GM23338 (cell line): ENCODE data around the gene JAK3. TPM values are rescaled to one million over a fixed set of nuclear protein-coding genes. Genes with fewer than 3 reads are reported as not detected.

Experiments used
- ATAC-seq: fragments of 200-7000 bp; cut with Tn5 transposase; 3 replicates; pipeline ENCODE4 v1.9.1; 2020
- DNase-seq: peaks from one replicate; pipeline ENCODE4 v3.0.0-alpha.2; 2015; ENCODE audit warnings: low spot score
- H2AFZ ChIP-seq: fragments of 200-600 bp; sonication (generic); 2 replicates; pipeline ENCODE4 v1.8.0; 2016; ENCODE audit warnings: antibody characterized with exemption, mild to moderate bottlenecking, moderate library complexity
- H3F3A ChIP-seq: fragments of 200-600 bp; sonication (generic); replicated peaks from 2 replicates; pipeline ENCODE4 v1.8.0; 2017; ENCODE audit warnings: antibody characterized with exemption, mixed run types, low read depth
- H3K27ac ChIP-seq: fragments of 200-600 bp; sonication (generic); 2 replicates; pipeline ENCODE4 v1.6.1; 2016; ENCODE audit warnings: low read depth
- H3K27me3 ChIP-seq: fragments of 200-600 bp; sonication (generic); 2 replicates; pipeline ENCODE4 v1.8.0; 2016; ENCODE audit warnings: mild to moderate bottlenecking, mixed run types, moderate library complexity; ENCODE audit not compliant: insufficient read depth
- H3K36me3 ChIP-seq: fragments of 200-600 bp; sonication (generic); 2 replicates; pipeline ENCODE4 v1.8.0; 2016; ENCODE audit warnings: mild to moderate bottlenecking; ENCODE audit not compliant: insufficient read depth
- H3K4me1 ChIP-seq: fragments of 200-600 bp; sonication (generic); 2 replicates; pipeline ENCODE4 v1.8.0; 2016; ENCODE audit warnings: mild to moderate bottlenecking, moderate library complexity; ENCODE audit not compliant: insufficient read depth
- H3K4me2 ChIP-seq: fragments of 200-600 bp; sonication (generic); 2 replicates; pipeline ENCODE4 v1.7.1; 2017; ENCODE audit warnings: mixed run types
- H3K4me3 ChIP-seq: fragments of 200-600 bp; sonication (generic); 2 replicates; pipeline ENCODE4 v1.6.1; 2016; ENCODE audit warnings: mixed run types
- H3K79me2 ChIP-seq: fragments of 200-600 bp; sonication (generic); replicated peaks from 2 replicates; pipeline ENCODE4 v1.8.0; 2017; ENCODE audit warnings: mild to moderate bottlenecking; ENCODE audit not compliant: insufficient read depth
- H3K9me2 ChIP-seq: fragments of 200-600 bp; sonication (generic); 2 replicates; pipeline ENCODE4 v1.8.0; 2017; ENCODE audit not compliant: insufficient read depth
- H4K20me1 ChIP-seq: fragments of 200-600 bp; sonication (generic); replicated peaks from 2 replicates; pipeline ENCODE4 v1.8.0; 2017; ENCODE audit warnings: mild to moderate bottlenecking; ENCODE audit not compliant: insufficient read depth
- H3K27ac Mint-ChIP-seq: 2 replicates; pipeline ENCODE4 v1.8.0; 2020; ENCODE audit warnings: inconsistent platforms, mild to moderate bottlenecking, moderate library complexity, mixed read lengths
- H3K27me3 Mint-ChIP-seq: 3 replicates; pipeline ENCODE4 v1.8.0; 2022; ENCODE audit warnings: low read depth, mild to moderate bottlenecking, moderate library complexity, mixed read lengths, inconsistent platforms; ENCODE audit not compliant: insufficient read depth, poor library complexity
- H3K36me3 Mint-ChIP-seq: 3 replicates; pipeline ENCODE4 v1.8.0; 2021; ENCODE audit warnings: low read depth, mild to moderate bottlenecking, inconsistent platforms, moderate library complexity, mixed read lengths
- H3K4me1 Mint-ChIP-seq: 3 replicates; pipeline ENCODE4 v1.8.0; 2020; ENCODE audit warnings: mild to moderate bottlenecking, inconsistent platforms, mixed read lengths
- H3K4me3 Mint-ChIP-seq: 3 replicates; pipeline ENCODE4 v1.8.0; 2021; ENCODE audit warnings: moderate library complexity, mild to moderate bottlenecking, inconsistent platforms, mixed read lengths
- H3K9me3 Mint-ChIP-seq: 3 replicates; pipeline ENCODE4 v1.8.0; 2020; ENCODE audit warnings: moderate library complexity, mild to moderate bottlenecking, inconsistent platforms, mixed read lengths
- CTCF ChIP-seq, 2 experiments: fragments of 200-600 bp in 1 of 2; sonication (generic) in 1 of 2; conservative IDR thresholded peaks; 2 replicates each; pipeline versions ENCODE4 v1.5.1 to v1.6.1; 2016 to 2017; ENCODE audit warnings: antibody characterized with exemption in 2 of 2, low read depth in 2 of 2, mild to moderate bottlenecking in 2 of 2, moderate library complexity in 1 of 2
- ETS1 ChIP-seq: IDR thresholded peaks from 2 replicates; pipeline ENCODE4 v1.6.1; 2016; ENCODE audit warnings: antibody characterized with exemption
- JUNB ChIP-seq: IDR thresholded peaks from one replicate; pipeline ENCODE4 v1.6.1; 2016; ENCODE audit warnings: antibody characterized with exemption; ENCODE audit not compliant: unreplicated experiment
- POLR2AphosphoS5 ChIP-seq: IDR thresholded peaks from 2 replicates; pipeline ENCODE4 v1.6.1; 2016; ENCODE audit warnings: antibody characterized with exemption, low read depth
- ZNF114 ChIP-seq: fragments of 250-450 bp; sonication (Bioruptor Pico); IDR thresholded peaks from 2 replicates; pipeline ENCODE4 v1.5.0; 2020; ENCODE audit warnings: mild to moderate bottlenecking, moderate library complexity
- ZNF331 ChIP-seq: fragments of 250-450 bp; sonication (Bioruptor Pico); IDR thresholded peaks from 2 replicates; pipeline ENCODE4 v1.5.0; 2020; ENCODE audit warnings: low read depth, mild to moderate bottlenecking, moderate library complexity
- polyA plus RNA-seq: library from polyadenylated mRNA; unstranded; fragments of >200 nt; fragmentation: Nextera tagmentation; extraction: Ambion mirVana; gene quantifications from 2 replicates; pipeline ENCODE4 v1.2.1, GENCODE V29; 2016
- total RNA-seq: library from RNA; depleted of rRNA; stranded (reverse); fragments of >200 nt; shearing (Covaris generic); gene quantifications from 2 replicates; pipeline ENCODE4 v1.2.3, GENCODE V29; 2014
- TF ChIP-seq, protein P1 (sequence below): IDR thresholded peaks from one replicate; pipeline ENCODE4 v1.6.1; 2018; ENCODE audit warnings: antibody characterized with exemption; ENCODE audit not compliant: unreplicated experiment

Gene JAK3
- total and polyA plus RNA-seq, 2 experiments from 2014 or later: 2.9 to 5.4 TPM

DNA sequence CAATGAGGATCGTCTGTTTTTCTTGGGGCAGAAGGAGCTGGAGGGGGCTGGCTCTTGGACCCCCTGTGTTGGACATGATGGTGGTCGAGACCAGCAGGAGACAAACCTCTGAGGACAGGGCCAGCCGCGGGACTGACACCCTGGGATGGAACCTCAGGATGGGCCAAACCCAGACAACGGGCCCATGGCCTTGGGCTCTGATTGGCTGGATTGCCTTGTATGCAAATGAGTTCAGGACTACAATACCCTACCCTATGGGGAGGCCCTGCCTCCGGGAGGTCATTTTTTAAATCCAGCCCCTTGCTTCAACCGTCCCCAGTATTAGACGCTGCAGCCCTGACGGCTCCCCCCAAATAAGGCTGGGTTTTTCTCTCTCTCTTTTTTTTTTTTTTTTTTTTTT is 46.0 kb upstream of the JAK3 start (continued):
- no peak for TF ChIP-seq ETS1
- TF ChIP-seq ZNF331 (CRISPR knock-in tag): no peak
- TF ChIP-seq CTCF (conservative IDR thresholded peaks at IDR 0.05; ENCODE audit: low read depth in 2 of 2): no peak
- no peak for TF ChIP-seq JUNB
- TF ChIP-seq ZNF114 (CRISPR knock-in tag): no peak

DNA sequence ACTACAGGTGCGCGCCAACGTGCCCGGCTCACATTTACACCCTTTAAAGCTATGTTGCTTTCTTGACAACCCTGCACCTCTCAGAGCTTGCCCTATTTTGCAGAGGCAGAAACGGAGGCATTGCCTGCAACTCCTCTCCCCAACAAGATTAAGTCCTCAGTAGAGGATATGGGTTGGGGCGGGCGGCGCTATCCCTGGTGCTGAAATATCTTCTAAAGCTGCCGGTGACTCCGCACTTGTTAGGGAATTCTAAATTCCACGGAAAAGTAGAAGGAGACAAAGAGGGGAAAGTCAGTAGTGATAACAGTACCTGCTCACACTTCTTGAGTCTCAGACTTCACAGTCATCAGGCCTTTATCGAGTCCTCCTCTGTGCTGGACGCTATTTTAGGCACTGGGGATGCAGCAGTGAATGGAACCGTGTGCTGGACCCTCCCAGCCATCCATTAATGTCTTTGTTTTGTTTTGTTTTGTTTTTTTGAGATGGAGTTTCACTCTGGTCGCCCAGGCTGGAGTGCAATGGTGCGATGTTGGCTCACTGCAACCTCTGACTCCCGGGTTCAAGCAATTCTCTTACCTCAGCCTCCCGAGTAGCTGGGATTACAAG is 41.9 kb upstream of the JAK3 start:
- Histone ChIP-seq H3K9me2 (no peaks in the 10 kb centered on the region), H3K4me2 (no peak overlapping the region), H3K36me3 (no peaks in the 10 kb centered on the region), H3F3A (no peaks in the 10 kb centered on the region), H3K27me3 (no peaks in the 10 kb centered on the region), H3K4me1 (peaks cover 7% of the 10 kb centered on the region; the same call in 1 of the 2 replicates), H4K20me1 (no peaks in the 10 kb centered on the region; the same call in 1 of the 2 replicates), H3K27ac (no peak overlapping the region), H2AFZ (no peak overlapping the region), H3K4me3 (no peak overlapping the region), H3K79me2 (no peaks in the 10 kb centered on the region)
- peaks cover 13% of the 10 kb centered on the region for H3K27me3 Mint-ChIP-seq
- ATAC-seq: peak; percentile 97
- no peak overlapping the region for H3K4me3 Mint-ChIP-seq
- H3K36me3 Mint-ChIP-seq: no peaks in the 10 kb centered on the region
- no peaks in the 10 kb centered on the region; the same call in 2 of the 3 replicates for H3K9me3 Mint-ChIP-seq
- no peaks in the 10 kb centered on the region; the same call in 2 of the 3 replicates for H3K4me1 Mint-ChIP-seq
- H3K27ac Mint-ChIP-seq: no peak overlapping the region
- DNase-seq: peak; percentile 90
- no peak for TF ChIP-seq POLR2AphosphoS5
- TF ChIP-seq, protein P1, sequence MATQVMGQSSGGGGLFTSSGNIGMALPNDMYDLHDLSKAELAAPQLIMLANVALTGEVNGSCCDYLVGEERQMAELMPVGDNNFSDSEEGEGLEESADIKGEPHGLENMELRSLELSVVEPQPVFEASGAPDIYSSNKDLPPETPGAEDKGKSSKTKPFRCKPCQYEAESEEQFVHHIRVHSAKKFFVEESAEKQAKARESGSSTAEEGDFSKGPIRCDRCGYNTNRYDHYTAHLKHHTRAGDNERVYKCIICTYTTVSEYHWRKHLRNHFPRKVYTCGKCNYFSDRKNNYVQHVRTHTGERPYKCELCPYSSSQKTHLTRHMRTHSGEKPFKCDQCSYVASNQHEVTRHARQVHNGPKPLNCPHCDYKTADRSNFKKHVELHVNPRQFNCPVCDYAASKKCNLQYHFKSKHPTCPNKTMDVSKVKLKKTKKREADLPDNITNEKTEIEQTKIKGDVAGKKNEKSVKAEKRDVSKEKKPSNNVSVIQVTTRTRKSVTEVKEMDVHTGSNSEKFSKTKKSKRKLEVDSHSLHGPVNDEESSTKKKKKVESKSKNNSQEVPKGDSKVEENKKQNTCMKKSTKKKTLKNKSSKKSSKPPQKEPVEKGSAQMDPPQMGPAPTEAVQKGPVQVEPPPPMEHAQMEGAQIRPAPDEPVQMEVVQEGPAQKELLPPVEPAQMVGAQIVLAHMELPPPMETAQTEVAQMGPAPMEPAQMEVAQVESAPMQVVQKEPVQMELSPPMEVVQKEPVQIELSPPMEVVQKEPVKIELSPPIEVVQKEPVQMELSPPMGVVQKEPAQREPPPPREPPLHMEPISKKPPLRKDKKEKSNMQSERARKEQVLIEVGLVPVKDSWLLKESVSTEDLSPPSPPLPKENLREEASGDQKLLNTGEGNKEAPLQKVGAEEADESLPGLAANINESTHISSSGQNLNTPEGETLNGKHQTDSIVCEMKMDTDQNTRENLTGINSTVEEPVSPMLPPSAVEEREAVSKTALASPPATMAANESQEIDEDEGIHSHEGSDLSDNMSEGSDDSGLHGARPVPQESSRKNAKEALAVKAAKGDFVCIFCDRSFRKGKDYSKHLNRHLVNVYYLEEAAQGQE: peak; percentile 94
